H1 (cell line): Measurements from ENCODE around the gene PC. TPM values are rescaled to one million over a fixed set of nuclear protein-coding genes. Genes with fewer than 3 reads are reported as not detected.

Experiments
- CTCF ChIA-PET: fragments of 300-600 bp; sonication (Branson Sonifier 250); formaldehyde crosslinking; loops from one replicate; lab custom pipeline; 2021; ENCODE audit not compliant: partially characterized antibody; lab: Charles Lee
- POLR2A ChIA-PET: fragments of 300-600 bp; sonication (Branson Sonifier 250); formaldehyde crosslinking; loops from one replicate; lab custom pipeline; 2021; ENCODE audit warnings: inconsistent platforms; ENCODE audit not compliant: partially characterized antibody; lab: Charles Lee
- DNase-seq, 2 experiments: peaks; one replicate each; pipeline versions ENCODE4 v3.0.0 to v3.0.0-alpha.2; 2010 to 2022; ENCODE audit warnings: low spot score in 2 of 2, low read depth in 1 of 2, mixed read lengths in 1 of 2
- FAIRE-seq: peaks from 2 replicates; lab custom pipeline; 2011; peaks lifted over from hg19 to GRCh38; lab: Jason Lieb, UNC
- H2AFZ ChIP-seq: 2 replicates; pipeline ENCODE4 v1.8.1; 2012; ENCODE audit warnings: low read length, inconsistent platforms
- H2AK5ac ChIP-seq: 2 replicates; pipeline ENCODE4 v1.6.1; 2013; ENCODE audit warnings: low read depth, low read length
- H2BK120ac ChIP-seq: replicated peaks from 2 replicates; pipeline ENCODE3; 2013; ENCODE audit warnings: low read depth, low read length, inconsistent platforms
- H2BK12ac ChIP-seq: 2 replicates; pipeline ENCODE4 v1.6.1; 2013; ENCODE audit warnings: low read depth, low read length
- H2BK15ac ChIP-seq: 2 replicates; pipeline ENCODE4 v1.6.1; 2013; ENCODE audit warnings: low read length
- H2BK20ac ChIP-seq: 2 replicates; pipeline ENCODE4 v1.6.1; 2013; ENCODE audit warnings: low read length
- H2BK5ac ChIP-seq: 2 replicates; pipeline ENCODE4 v1.6.1; 2013; ENCODE audit warnings: low read depth, low read length
- H3K14ac ChIP-seq: 2 replicates; pipeline ENCODE4 v1.6.1; 2013; ENCODE audit warnings: inconsistent platforms; ENCODE audit not compliant: insufficient read length
- H3K18ac ChIP-seq: 2 replicates; pipeline ENCODE4 v1.6.1; 2013; ENCODE audit warnings: low read length; ENCODE audit errors: extremely low read depth
- H3K23ac ChIP-seq: 2 replicates; pipeline ENCODE4 v1.6.1; 2013; ENCODE audit warnings: inconsistent platforms; ENCODE audit not compliant: insufficient read length
- H3K23me2 ChIP-seq: 2 replicates; pipeline ENCODE4 v1.6.1; 2013; ENCODE audit warnings: low read depth, low read length
- H3K27ac ChIP-seq: 2 replicates; pipeline ENCODE4 v1.6.1; 2011; ENCODE audit warnings: low read depth, low read length, inconsistent platforms
- H3K27me3 ChIP-seq, 4 experiments: replicated peaks in 1 of 4; 1 replicate in 1 of 4; 2 replicates in 3 of 4; pipeline versions ENCODE4 v1.6.1 to v1.8.1; 2011 to 2013; ENCODE audit warnings: low read length in 3 of 4, mild to moderate bottlenecking in 3 of 4, inconsistent platforms in 2 of 4, mixed read lengths in 2 of 4, moderate library complexity in 1 of 4; ENCODE audit not compliant: control insufficient read depth in 3 of 4, insufficient read depth in 3 of 4; ENCODE audit errors: extremely low read depth in 1 of 4
- H3K36me3 ChIP-seq, 4 experiments: 2 replicates each; pipeline versions ENCODE4 v1.6.1 to v1.8.1; 2011 to 2013; ENCODE audit warnings: mild to moderate bottlenecking in 4 of 4, low read length in 3 of 4, moderate library complexity in 2 of 4, control low read depth in 1 of 4, inconsistent platforms in 1 of 4; ENCODE audit not compliant: insufficient read depth in 4 of 4, control insufficient read depth in 2 of 4
- H3K4ac ChIP-seq: replicated peaks from 2 replicates; pipeline ENCODE3; 2013; ENCODE audit warnings: low read length, low read depth, mixed read lengths, inconsistent platforms; ENCODE audit not compliant: insufficient read length
- H3K4me1 ChIP-seq, 4 experiments: replicated peaks in 1 of 4; 1 replicate in 1 of 4; 2 replicates in 3 of 4; pipeline versions ENCODE4 v1.6.1 to v1.8.1; 2011 to 2013; ENCODE audit warnings: low read length in 3 of 4, inconsistent platforms in 2 of 4, mixed read lengths in 1 of 4; ENCODE audit not compliant: insufficient read depth in 4 of 4, control insufficient read depth in 3 of 4
- H3K4me2 ChIP-seq, 2 experiments: 2 replicates each; pipeline versions ENCODE4 v1.6.1 to v1.8.1; 2011 to 2013; ENCODE audit warnings: low read depth in 2 of 2, low read length in 2 of 2, control low read depth in 1 of 2, inconsistent platforms in 1 of 2, mild to moderate bottlenecking in 1 of 2; ENCODE audit not compliant: insufficient read depth in 1 of 2
- H3K4me3 ChIP-seq, 4 experiments: fragments of 200-600, 300-600 bp in 1 of 4; sonication (generic), shearing (Covaris generic), sonication (Bioruptor Twin) in 1 of 4; 2 replicates each; pipeline versions ENCODE4 v1.5.1 to v1.8.1; 2011 to 2016; ENCODE audit warnings: low read length in 4 of 4, low read depth in 3 of 4, control low read depth in 2 of 4, inconsistent platforms in 2 of 4, mild to moderate bottlenecking in 2 of 4, mixed read lengths in 1 of 4, moderate library complexity in 1 of 4; ENCODE audit not compliant: insufficient read depth in 2 of 4; ENCODE audit errors: extremely low read depth in 1 of 4
- H3K56ac ChIP-seq: replicated peaks from 2 replicates; pipeline ENCODE3; 2013; ENCODE audit warnings: low read depth, mild to moderate bottlenecking, mixed read lengths, low read length, inconsistent platforms; ENCODE audit not compliant: insufficient read length
- H3K79me1 ChIP-seq: 2 replicates; pipeline ENCODE4 v1.6.1; 2013; ENCODE audit warnings: low read depth, low read length, control low read depth
- H3K79me2 ChIP-seq, 2 experiments: 2 replicates each; pipeline versions ENCODE4 v1.6.1 to v1.8.1; 2012 to 2013; ENCODE audit warnings: low read length in 2 of 2, mild to moderate bottlenecking in 2 of 2, inconsistent platforms in 1 of 2; ENCODE audit not compliant: insufficient read depth in 2 of 2, control insufficient read depth in 1 of 2
- H3K9ac ChIP-seq, 4 experiments: replicated peaks in 1 of 4; 1 replicate in 1 of 4; 2 replicates in 3 of 4; pipeline versions ENCODE4 v1.6.1 to v1.8.1; 2011 to 2013; ENCODE audit warnings: low read depth in 3 of 4, low read length in 3 of 4, control low read depth in 2 of 4, mild to moderate bottlenecking in 2 of 4, moderate library complexity in 2 of 4, inconsistent platforms in 1 of 4; ENCODE audit errors: extremely low read depth in 1 of 4
- H3K9me3 ChIP-seq, 2 experiments: 2 replicates each; pipeline versions ENCODE4 v1.6.1 to v1.8.1; 2012 to 2013; ENCODE audit warnings: mild to moderate bottlenecking in 2 of 2, moderate library complexity in 2 of 2, control low read depth in 1 of 2, inconsistent platforms in 1 of 2, low read depth in 1 of 2, low read length in 1 of 2, mixed read lengths in 1 of 2; ENCODE audit not compliant: insufficient read depth in 2 of 2
- H4K20me1 ChIP-seq, 2 experiments: replicated peaks in 1 of 2; 2 replicates each; pipeline versions ENCODE3 to v1.8.1; 2011 to 2013; ENCODE audit warnings: inconsistent platforms in 2 of 2, low read length in 2 of 2, mild to moderate bottlenecking in 1 of 2; ENCODE audit not compliant: insufficient read depth in 2 of 2, control insufficient read depth in 1 of 2
- H4K5ac ChIP-seq: 2 replicates; pipeline ENCODE4 v1.6.1; 2013; ENCODE audit warnings: low read length, low read depth, mixed read lengths, inconsistent platforms; ENCODE audit not compliant: insufficient read length
- H4K8ac ChIP-seq: 2 replicates; pipeline ENCODE4 v1.8.0; 2013; ENCODE audit warnings: mild to moderate bottlenecking, moderate library complexity, low read length, inconsistent platforms; ENCODE audit not compliant: insufficient read depth; ENCODE audit errors: extremely low read depth
- H4K91ac ChIP-seq: replicated peaks from 2 replicates; pipeline ENCODE3; 2013; ENCODE audit warnings: low read length, mixed read lengths, inconsistent platforms; ENCODE audit not compliant: insufficient read length
- BRCA1 ChIP-seq: IDR thresholded peaks from 2 replicates; pipeline ENCODE4 v1.6.1; 2012; ENCODE audit warnings: low read depth, low read length, improper control_type of control experiment
- CHD1 ChIP-seq: IDR thresholded peaks from 2 replicates; pipeline ENCODE4 v1.6.1; 2012; ENCODE audit warnings: low read depth, low read length, improper control_type of control experiment
- EZH2 ChIP-seq: fragments of 200-600 bp; sonication (generic); IDR thresholded peaks from 2 replicates; pipeline ENCODE4 v1.7.1; 2012; ENCODE audit warnings: low read depth, mild to moderate bottlenecking, moderate library complexity, low read length, inconsistent platforms; ENCODE audit not compliant: severe bottlenecking
- HDAC2 ChIP-seq, 2 experiments: fragments of 300-600 bp in 1 of 2; sonication (generic) in 1 of 2; IDR thresholded peaks; 2 replicates each; pipeline ENCODE4 v1.6.1; 2011 to 2012; ENCODE audit warnings: low read depth in 2 of 2, low read length in 2 of 2, mild to moderate bottlenecking in 2 of 2, moderate library complexity in 2 of 2, borderline replicate concordance in 1 of 2, inconsistent platforms in 1 of 2
- JUND ChIP-seq: IDR thresholded peaks from 2 replicates; pipeline ENCODE4 v1.6.1; 2011; ENCODE audit warnings: mild to moderate bottlenecking, improper control_type of control experiment, low read length
- MAFK ChIP-seq: IDR thresholded peaks from 2 replicates; pipeline ENCODE4 v1.6.1; 2012; ENCODE audit warnings: low read depth, mild to moderate bottlenecking, improper control_type of control experiment, low read length
- POU5F1 ChIP-seq: IDR thresholded peaks from 2 replicates; pipeline ENCODE4 v1.6.1; 2011; ENCODE audit warnings: low read depth, mild to moderate bottlenecking, low read length, moderate library complexity
- YY1 ChIP-seq: IDR thresholded peaks from 2 replicates; pipeline ENCODE4 v1.6.1; 2011; ENCODE audit warnings: low read depth, mild to moderate bottlenecking, low read length
- WGBS, 2 experiments: shearing (Covaris generic) in 1 of 2; methylation state at CpG; one replicate each; pipeline versions ENCODE4 v1.1.6 to v1.1.7; 2013 to 2015; ENCODE audit warnings: low lambda C conversion rate in 2 of 2, mixed read lengths in 2 of 2, inconsistent platforms in 1 of 2, low coverage in 1 of 2, missing lambda C conversion rate in 1 of 2; ENCODE audit not compliant: insufficient replicate concordance in 2 of 2, insufficient coverage in 1 of 2, insufficient read length in 1 of 2; ENCODE audit errors: extremely low coverage in 1 of 2, missing lambda C conversion rate in 1 of 2; 5-methylcytosine and 5-hydroxymethylcytosine counted together
- polyA plus RNA-seq, 7 experiments: library from polyadenylated mRNA; depleted of rRNA in 3 of 7; stranded (reverse) in 5 of 7; unstranded in 2 of 7; fragments of >200 nt in 5 of 7; fragments of 200-250 nt in 2 of 7; gene quantifications; 1 replicate in 5 of 7; 2 replicates in 1 of 7; 4 replicates in 1 of 7; pipeline versions ENCODE4 v1.2.1 to v1.2.3, GENCODE V29; 2011 to 2013; ENCODE audit warnings: missing spikeins in 2 of 7, mixed read lengths in 2 of 7
- total RNA-seq: library from RNA; stranded (reverse); fragmentation: NEBNext Ultra II Directional; extraction: Animal tissue kit (Norgen Biotek cat#: 25700); gene quantifications from 2 replicates; pipeline ENCODE4 v1.2.1, GENCODE V29; 2021

PC gene
- total and polyA plus RNA-seq, 2 of the 8 experiments (the other 6 are each of a cell fraction or from before 2014, with no cell fraction given): 11.5 to 27.5 TPM

DNA sequence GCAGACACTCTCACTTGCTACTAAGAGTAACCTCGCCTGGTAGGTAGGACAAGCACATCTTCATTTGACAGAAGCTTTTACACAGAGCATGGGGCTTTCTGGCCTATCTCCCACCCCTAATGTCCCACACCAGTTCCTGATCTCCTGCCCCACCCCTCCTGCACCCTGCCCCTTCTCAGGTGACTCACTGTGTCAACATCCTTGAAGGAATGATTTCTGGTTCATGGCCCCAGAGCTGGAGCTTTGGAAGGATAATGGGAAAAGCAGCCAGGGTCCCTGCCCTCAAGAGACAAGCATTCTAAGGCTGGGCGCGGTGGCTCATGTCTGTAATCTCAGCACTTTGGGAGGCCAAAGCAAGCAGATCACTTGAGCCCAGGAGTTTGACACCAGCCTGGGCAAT lies 54.1 kb downstream of the PC start:
- POLR2A ChIA-PET: interaction anchor here (0.6 to 1.1 kb wide), 2 partner anchors 92 to 407 kb away, joined by 3 to 4 read pairs; no protein-coding TSS in a partner anchor
- H3K4me2 ChIP-seq: no peak overlapping the region
- TF ChIP-seq JUND (no peak), MAFK (no peak), CHD1 (no peak), EZH2 (no peak), BRCA1 (no peak), POU5F1 (no peak), HDAC2 (IDR thresholded peaks at IDR 0.05; ENCODE audit: borderline replicate concordance in 1 of 2, low read depth in 2 of 2, low read length in 2 of 2) (no peak), YY1 (no peak)

More for the DNA sequence above, 54.1 kb downstream of the PC start:
- Histone ChIP-seq H3K36me3 (no peaks in the 10 kb centered on the region), H3K56ac (no peak overlapping the region), H3K79me1 (no peaks in the 10 kb centered on the region; the same call in 1 of the 2 replicates), H2BK120ac (no peak overlapping the region), H2BK12ac (no peak overlapping the region), H3K9me3 (no peaks in the 10 kb centered on the region), H3K9ac (no peak overlapping the region), H4K5ac (no peak overlapping the region), H3K4me3 (no peak overlapping the region), H2BK5ac (no peak overlapping the region), H2BK15ac (no peak overlapping the region), H3K18ac (no peak overlapping the region; the same call in 1 of the 2 replicates), H3K4me1 (peaks cover 2 to 21% (median 13%) of the 10 kb centered on the region in 4 experiments), H4K91ac (no peak overlapping the region), H2BK20ac (no peak overlapping the region), H2AFZ (no peak overlapping the region), H3K79me2 (no peaks in the 10 kb centered on the region), H3K14ac (no peak overlapping the region), H3K27me3 (no peaks in the 10 kb centered on the region), H4K20me1 (no peaks in the 10 kb centered on the region), H2AK5ac (no peak overlapping the region), H3K4ac (no peak overlapping the region), H3K23me2 (no peaks in the 10 kb centered on the region), H4K8ac (no peak overlapping the region), H3K27ac (no peak overlapping the region), H3K23ac (no peak overlapping the region)
- CTCF ChIA-PET: interaction anchor here (0.5 to 1.2 kb wide), 2 partner anchors 11 to 527 kb away, joined by 3 to 4 read pairs; no protein-coding TSS in a partner anchor
- WGBS, 2 experiments: 90% methylated on average over 3 of the region's 3 CpGs; no CpG with 5 or more reads in 1 of the 2 experiments
- no peak for DNase-seq
- no peak for FAIRE-seq
